H9 (cell line): ENCODE results near the gene TPRN. TPM values are rescaled to one million over a fixed set of nuclear protein-coding genes. Genes with fewer than 3 reads are reported as not detected.

Source experiments
- DNase-seq: peaks from one replicate; pipeline ENCODE4 v3.0.0-alpha.2; 2017
- H2AFZ ChIP-seq: one replicate; pipeline ENCODE4 v1.6.1; 2013; ENCODE audit warnings: mild to moderate bottlenecking, low read length, control low read depth, moderate library complexity
- H2AK5ac ChIP-seq: 2 replicates; pipeline ENCODE4 v1.6.1; 2013; ENCODE audit warnings: low read length, control low read depth, mixed read lengths; ENCODE audit not compliant: insufficient read length
- H2BK120ac ChIP-seq: one replicate; pipeline ENCODE4 v1.6.1; 2013; ENCODE audit warnings: low read depth, mild to moderate bottlenecking, low read length, control low read depth, inconsistent platforms; ENCODE audit not compliant: poor library complexity, severe bottlenecking
- H2BK12ac ChIP-seq: 2 replicates; pipeline ENCODE4 v1.6.1; 2013; ENCODE audit warnings: low read length, control low read depth, mixed read lengths, low read depth; ENCODE audit not compliant: insufficient read length
- H2BK15ac ChIP-seq: 2 replicates; pipeline ENCODE4 v1.6.1; 2013; ENCODE audit warnings: low read depth, low read length, control low read depth
- H2BK20ac ChIP-seq: one replicate; pipeline ENCODE4 v1.6.1; 2013; ENCODE audit warnings: low read depth, mild to moderate bottlenecking, low read length, control low read depth, inconsistent platforms; ENCODE audit not compliant: poor library complexity, severe bottlenecking
- H2BK5ac ChIP-seq: 2 replicates; pipeline ENCODE4 v1.6.1; 2013; ENCODE audit warnings: low read length, control low read depth, mixed read lengths; ENCODE audit not compliant: insufficient read length
- H3K14ac ChIP-seq: 2 replicates; pipeline ENCODE4 v1.6.1; 2013; ENCODE audit warnings: low read length, control low read depth; ENCODE audit not compliant: insufficient read depth
- H3K18ac ChIP-seq: 2 replicates; pipeline ENCODE4 v1.6.1; 2013; ENCODE audit warnings: low read depth, mild to moderate bottlenecking, mixed read lengths, low read length, control low read depth; ENCODE audit not compliant: insufficient read length
- H3K23ac ChIP-seq: 2 replicates; pipeline ENCODE4 v1.6.1; 2013; ENCODE audit warnings: low read length, control low read depth, mixed read lengths, low read depth; ENCODE audit not compliant: insufficient read length
- H3K23me2 ChIP-seq: 2 replicates; pipeline ENCODE4 v1.6.1; 2013; ENCODE audit warnings: low read depth, mild to moderate bottlenecking, mixed read lengths, low read length, control low read depth; ENCODE audit not compliant: insufficient read length, poor library complexity, severe bottlenecking
- H3K27ac ChIP-seq: 2 replicates; pipeline ENCODE4 v1.5.1; 2013; ENCODE audit warnings: low read length, control low read depth, mixed read lengths, low read depth; ENCODE audit not compliant: insufficient read length
- H3K27me3 ChIP-seq: 2 replicates; pipeline ENCODE4 v1.6.1; 2013; ENCODE audit warnings: low read length, control low read depth, inconsistent platforms; ENCODE audit not compliant: insufficient read depth
- H3K4ac ChIP-seq: 2 replicates; pipeline ENCODE4 v1.6.1; 2013; ENCODE audit warnings: low read depth, mild to moderate bottlenecking, control low read depth, inconsistent platforms, low read length, moderate library complexity
- H3K4me1 ChIP-seq: 2 replicates; pipeline ENCODE4 v1.6.1; 2013; ENCODE audit warnings: low read length, control low read depth, inconsistent platforms; ENCODE audit not compliant: insufficient read depth
- H3K4me2 ChIP-seq: 2 replicates; pipeline ENCODE4 v1.6.1; 2013; ENCODE audit warnings: low read length, control low read depth, mixed read lengths; ENCODE audit not compliant: insufficient read length, insufficient read depth
- H3K56ac ChIP-seq: 2 replicates; pipeline ENCODE4 v1.6.1; 2013; ENCODE audit warnings: low read depth, mild to moderate bottlenecking, mixed read lengths, low read length, control low read depth; ENCODE audit not compliant: insufficient read length
- H3K79me1 ChIP-seq: 2 replicates; pipeline ENCODE4 v1.6.1; 2013; ENCODE audit warnings: low read depth, mild to moderate bottlenecking, moderate library complexity, low read length, control low read depth, inconsistent platforms; ENCODE audit not compliant: insufficient read depth, poor library complexity, severe bottlenecking
- H3K79me2 ChIP-seq: 2 replicates; pipeline ENCODE4 v1.6.1; 2013; ENCODE audit warnings: low read length, control low read depth, inconsistent platforms; ENCODE audit not compliant: insufficient read depth
- H3K9ac ChIP-seq: 2 replicates; pipeline ENCODE4 v1.6.1; 2013; ENCODE audit warnings: low read length, control low read depth, mixed read lengths; ENCODE audit not compliant: insufficient read length; ENCODE audit errors: extremely low read depth
- H3K9me3 ChIP-seq: one replicate; pipeline ENCODE4 v1.6.1; 2013; ENCODE audit warnings: low read depth, low read length, inconsistent platforms; ENCODE audit not compliant: control insufficient read depth
- H3T11ph ChIP-seq: one replicate; pipeline ENCODE4 v1.6.1; 2013; ENCODE audit warnings: mild to moderate bottlenecking, low read length, control low read depth, inconsistent platforms
- H4K20me1 ChIP-seq: one replicate; pipeline ENCODE4 v1.6.1; 2013; ENCODE audit not compliant: control insufficient read depth, insufficient read length, insufficient read depth
- H4K5ac ChIP-seq: 2 replicates; pipeline ENCODE4 v1.6.1; 2013; ENCODE audit warnings: low read depth, mild to moderate bottlenecking, mixed read lengths, low read length, control low read depth; ENCODE audit not compliant: insufficient read length
- H4K8ac ChIP-seq: replicated peaks from 2 replicates; pipeline ENCODE4 v1.6.1; 2013; ENCODE audit warnings: low read length, control low read depth, mixed read lengths, low read depth; ENCODE audit not compliant: insufficient read length
- H4K91ac ChIP-seq: 2 replicates; pipeline ENCODE4 v1.6.1; 2013; ENCODE audit warnings: low read depth, mild to moderate bottlenecking, moderate library complexity, mixed read lengths, low read length, control low read depth; ENCODE audit not compliant: insufficient read length
- H3K27ac Mint-ChIP-seq, 3 experiments: 2 replicates in 2 of 3; 3 replicates in 1 of 3; pipeline ENCODE4 v1.8.0; 2020 to 2021; ENCODE audit warnings: mixed read lengths in 3 of 3, mild to moderate bottlenecking in 1 of 3, moderate library complexity in 1 of 3
- H3K27me3 Mint-ChIP-seq: 2 replicates; pipeline ENCODE4 v1.8.0; 2021; ENCODE audit warnings: low read depth, mild to moderate bottlenecking, moderate library complexity, mixed read lengths
- H3K36me3 Mint-ChIP-seq, 3 experiments: 2 replicates in 2 of 3; 3 replicates in 1 of 3; pipeline ENCODE4 v1.8.0; 2020 to 2021; ENCODE audit warnings: low read depth in 3 of 3, mixed read lengths in 3 of 3; ENCODE audit not compliant: insufficient read depth in 1 of 3
- H3K4me1 Mint-ChIP-seq, 2 experiments: 2 replicates each; pipeline ENCODE4 v1.8.0; 2020; ENCODE audit warnings: mixed read lengths in 2 of 2
- H3K4me3 Mint-ChIP-seq, 2 experiments: 2 replicates in 1 of 2; 3 replicates in 1 of 2; pipeline ENCODE4 v1.8.0; 2020 to 2021; ENCODE audit warnings: mild to moderate bottlenecking in 2 of 2, mixed read lengths in 2 of 2, moderate library complexity in 1 of 2
- H3K9me3 Mint-ChIP-seq, 2 experiments: 2 replicates in 1 of 2; 3 replicates in 1 of 2; pipeline ENCODE4 v1.8.0; 2020; ENCODE audit warnings: mild to moderate bottlenecking in 2 of 2, mixed read lengths in 2 of 2, moderate library complexity in 1 of 2
- WGBS: extraction: QIAGEN DNeasy Blood & Tissue Kit; methylation state at CpG from one replicate; pipeline ENCODE4 v1.1.7; 2013; ENCODE audit warnings: missing lambda C conversion rate, low lambda C conversion rate, mixed read lengths; ENCODE audit not compliant: insufficient read length; ENCODE audit errors: extremely low coverage; 5-methylcytosine and 5-hydroxymethylcytosine counted together
- total RNA-seq: library from RNA; stranded (reverse); gene quantifications from 2 replicates; pipeline ENCODE4 v1.2.1, GENCODE V29; 2021
- TF ChIP-seq, protein P1 (sequence below): fragments of 200-600 bp; sonication (generic); conservative IDR thresholded peaks from 3 replicates; pipeline ENCODE4 v1.8.0; 2021; ENCODE audit warnings: antibody characterized with exemption, mild to moderate bottlenecking

TPRN gene
- total RNA-seq, 1 experiment from 2014 or later, result 30.7 TPM

DNA sequence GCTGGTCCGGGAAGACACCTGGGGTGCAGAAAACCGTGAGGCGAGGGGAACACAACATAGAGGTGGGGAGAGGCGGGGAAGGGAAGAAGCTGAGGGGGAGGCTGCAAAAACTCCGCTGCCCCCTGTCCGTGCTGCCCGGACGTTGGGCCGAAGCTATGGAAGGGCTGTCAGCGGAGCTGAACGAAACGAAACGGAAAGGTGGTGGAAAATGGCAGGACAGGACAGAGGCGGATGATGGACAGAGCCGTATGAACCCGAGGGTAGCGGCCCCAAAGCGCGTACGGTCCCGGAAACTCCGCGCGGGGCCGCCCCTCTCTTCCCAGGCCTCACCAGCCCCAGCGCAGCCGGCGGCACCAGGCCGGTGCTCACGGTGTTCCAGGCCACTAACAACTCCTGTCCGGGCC lies 12.5 kb downstream of the TPRN start:
- Histone ChIP-seq H3T11ph (no peak overlapping the region), H3K4me2 (peak overlapping the region; percentile 82), H3K18ac (peak overlapping the region; percentile 37), H4K8ac (no peak overlapping the region), H2BK5ac (no peak overlapping the region), H2AFZ (no peak overlapping the region), H3K9me3 (no peaks in the 10 kb centered on the region), H3K27me3 (no peaks in the 10 kb centered on the region), H3K79me1 (peaks cover 6% of the 10 kb centered on the region), H4K5ac (no peak overlapping the region), H4K91ac (no peak overlapping the region), H3K4ac (no peak overlapping the region), H3K4me1 (peaks cover 5% of the 10 kb centered on the region; the same call in 1 of the 2 replicates), H3K27ac (no peak overlapping the region), H3K79me2 (peaks cover 10% of the 10 kb centered on the region; the same call in 1 of the 2 replicates), H3K56ac (no peak overlapping the region), H2BK20ac (no peak overlapping the region), H4K20me1 (peaks cover 2% of the 10 kb centered on the region), H2BK15ac (no peak overlapping the region), H3K23me2 (peaks cover 13% of the 10 kb centered on the region), H3K14ac (no peak overlapping the region), H2BK12ac (no peak overlapping the region), H3K9ac (peak overlapping the region; percentile 41), H2BK120ac (no peak overlapping the region), H2AK5ac (no peak overlapping the region), H3K23ac (no peak overlapping the region)
- no peak for DNase-seq
- no peaks in the 10 kb centered on the region for H3K27me3 Mint-ChIP-seq
- WGBS, result no CpG with 5 or more reads among the region's 31 CpGs
- TF ChIP-seq, protein P1, sequence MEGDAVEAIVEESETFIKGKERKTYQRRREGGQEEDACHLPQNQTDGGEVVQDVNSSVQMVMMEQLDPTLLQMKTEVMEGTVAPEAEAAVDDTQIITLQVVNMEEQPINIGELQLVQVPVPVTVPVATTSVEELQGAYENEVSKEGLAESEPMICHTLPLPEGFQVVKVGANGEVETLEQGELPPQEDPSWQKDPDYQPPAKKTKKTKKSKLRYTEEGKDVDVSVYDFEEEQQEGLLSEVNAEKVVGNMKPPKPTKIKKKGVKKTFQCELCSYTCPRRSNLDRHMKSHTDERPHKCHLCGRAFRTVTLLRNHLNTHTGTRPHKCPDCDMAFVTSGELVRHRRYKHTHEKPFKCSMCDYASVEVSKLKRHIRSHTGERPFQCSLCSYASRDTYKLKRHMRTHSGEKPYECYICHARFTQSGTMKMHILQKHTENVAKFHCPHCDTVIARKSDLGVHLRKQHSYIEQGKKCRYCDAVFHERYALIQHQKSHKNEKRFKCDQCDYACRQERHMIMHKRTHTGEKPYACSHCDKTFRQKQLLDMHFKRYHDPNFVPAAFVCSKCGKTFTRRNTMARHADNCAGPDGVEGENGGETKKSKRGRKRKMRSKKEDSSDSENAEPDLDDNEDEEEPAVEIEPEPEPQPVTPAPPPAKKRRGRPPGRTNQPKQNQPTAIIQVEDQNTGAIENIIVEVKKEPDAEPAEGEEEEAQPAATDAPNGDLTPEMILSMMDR, result no peak
- peak overlapping the region; percentile 90 to 97 for H3K4me3 Mint-ChIP-seq
- H3K36me3 Mint-ChIP-seq, result peaks cover 7 to 56% (median 43%) of the 10 kb centered on the region in 3 experiments; a peak in 6 of 7 replicates
- H3K9me3 Mint-ChIP-seq, result no peaks in the 10 kb centered on the region
- peak overlapping the region; percentile 40 to 95 (median 88); a peak in 5 of 7 replicates for H3K27ac Mint-ChIP-seq
- H3K4me1 Mint-ChIP-seq, result peaks cover 17 to 22% of the 10 kb centered on the region in 2 experiments
